Activated T-helper 2 cell treated with anti-CD3 and anti-CD28 coated beads, Interferon-gamma antibody, Interleukin-2, Interleukin-4, amounts not matched to agents 10 μg/mL and 5 μg/mL and 100 μg/mL, durations not matched to agents 14 hours and 24 hours and 36 hours (primary cell): ENCODE data around the gene NDUFA13. TPM values are rescaled to one million over a fixed set of nuclear protein-coding genes. Genes with fewer than 3 reads are reported as not detected.

ENCODE experiments used
- DNase-seq: peaks from one replicate; pipeline ENCODE4 v3.0.0; 2021; ENCODE audit warnings: low spot score
- H3K27ac Mint-ChIP-seq: one replicate; pipeline ENCODE4 v1.8.0; 2021; ENCODE audit warnings: mixed read lengths
- H3K27me3 Mint-ChIP-seq: one replicate; pipeline ENCODE4 v1.8.0; 2021; ENCODE audit warnings: low read depth, mixed read lengths
- H3K36me3 Mint-ChIP-seq: one replicate; pipeline ENCODE4 v1.8.0; 2021; ENCODE audit warnings: low read depth, mixed read lengths
- H3K4me1 Mint-ChIP-seq: one replicate; pipeline ENCODE4 v1.8.0; 2021; ENCODE audit warnings: low read depth, mixed read lengths
- H3K4me3 Mint-ChIP-seq: one replicate; pipeline ENCODE4 v1.8.0; 2021; ENCODE audit warnings: low read depth, mild to moderate bottlenecking, moderate library complexity, mixed read lengths
- H3K9me3 Mint-ChIP-seq: one replicate; pipeline ENCODE4 v1.8.0; 2021; ENCODE audit warnings: mixed read lengths
- intact Hi-C: fragments of 100-400 bp; cut with micrococcal nuclease; formaldehyde crosslinking; loops from one replicate; pipeline ENCODE4 v1.15.1; 2023
- total RNA-seq: library from RNA; stranded (reverse); gene quantifications from 2 replicates; pipeline ENCODE4 v1.2.3, GENCODE V29; 2022

NDUFA13 gene
- total RNA-seq, 1 donor from 2014 or later = 393 TPM

DNA sequence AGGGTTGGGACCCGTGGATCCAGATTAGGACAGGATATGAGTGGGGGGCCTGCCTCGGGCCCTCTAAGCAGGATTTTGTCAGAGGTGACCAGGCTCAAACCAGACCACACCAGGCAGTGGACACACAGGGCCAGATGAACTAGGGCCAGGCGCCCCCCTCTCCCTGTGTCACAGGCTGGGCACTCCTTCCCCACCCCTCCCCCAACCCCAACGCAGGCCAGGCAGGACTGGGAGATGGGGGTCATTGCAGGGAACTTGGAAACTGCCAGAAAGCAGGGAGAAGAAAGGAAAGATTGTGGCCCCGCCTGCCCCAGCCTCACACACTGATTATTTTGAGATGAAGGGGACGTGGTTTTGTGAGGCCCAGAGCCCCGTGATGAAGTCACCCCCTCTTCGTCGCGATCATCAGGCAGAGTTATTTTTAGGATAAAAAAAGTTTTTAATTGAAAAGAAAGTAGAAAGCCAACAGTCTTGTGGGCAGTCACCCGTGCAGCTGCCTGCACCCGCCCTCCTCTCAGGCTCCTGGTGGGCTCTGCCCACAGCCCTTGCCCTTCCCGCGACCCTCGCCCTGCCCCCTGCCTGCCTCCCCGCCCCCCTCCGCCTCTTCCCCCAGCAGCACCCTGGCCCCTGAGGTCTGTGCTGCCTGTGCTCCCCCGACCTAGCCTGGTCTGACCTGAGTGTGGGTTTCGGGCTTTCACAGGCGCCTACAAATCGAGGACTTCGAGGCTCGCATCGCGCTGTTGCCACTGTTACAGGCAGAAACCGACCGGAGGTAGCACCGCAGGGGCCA, 10.8 kb downstream of the NDUFA13 start:
- Mint-ChIP-seq H3K27ac (no peak overlapping the region), H3K4me1 (no peaks in the 10 kb centered on the region), H3K36me3 (peaks cover 20% of the 10 kb centered on the region), H3K4me3 (no peak overlapping the region), H3K9me3 (no peaks in the 10 kb centered on the region), H3K27me3 (no peaks in the 10 kb centered on the region)
- intact Hi-C loops = no loop called here
- DNase-seq = no peak

GRCh38 chr19:19527371-19527656, 11.3 kb downstream of the NDUFA13 start:
- Mint-ChIP-seq H3K27me3 (no peaks in the 10 kb centered on the region), H3K27ac (no peak overlapping the region), H3K36me3 (peaks cover 24% of the 10 kb centered on the region), H3K4me1 (peaks cover 4% of the 10 kb centered on the region), H3K9me3 (no peaks in the 10 kb centered on the region), H3K4me3 (no peak overlapping the region)
- no peak for DNase-seq
- intact Hi-C loops = no loop called here

GRCh38 chr19:19527674-19528625, 11.9 kb downstream of the NDUFA13 start:
- Mint-ChIP-seq H3K27ac (no peak overlapping the region), H3K4me1 (peaks cover 4% of the 10 kb centered on the region), H3K9me3 (no peaks in the 10 kb centered on the region), H3K36me3 (peaks cover 20% of the 10 kb centered on the region), H3K4me3 (no peak overlapping the region), H3K27me3 (no peaks in the 10 kb centered on the region)
- DNase-seq = no peak
- intact Hi-C loops = no loop called here

DNA sequence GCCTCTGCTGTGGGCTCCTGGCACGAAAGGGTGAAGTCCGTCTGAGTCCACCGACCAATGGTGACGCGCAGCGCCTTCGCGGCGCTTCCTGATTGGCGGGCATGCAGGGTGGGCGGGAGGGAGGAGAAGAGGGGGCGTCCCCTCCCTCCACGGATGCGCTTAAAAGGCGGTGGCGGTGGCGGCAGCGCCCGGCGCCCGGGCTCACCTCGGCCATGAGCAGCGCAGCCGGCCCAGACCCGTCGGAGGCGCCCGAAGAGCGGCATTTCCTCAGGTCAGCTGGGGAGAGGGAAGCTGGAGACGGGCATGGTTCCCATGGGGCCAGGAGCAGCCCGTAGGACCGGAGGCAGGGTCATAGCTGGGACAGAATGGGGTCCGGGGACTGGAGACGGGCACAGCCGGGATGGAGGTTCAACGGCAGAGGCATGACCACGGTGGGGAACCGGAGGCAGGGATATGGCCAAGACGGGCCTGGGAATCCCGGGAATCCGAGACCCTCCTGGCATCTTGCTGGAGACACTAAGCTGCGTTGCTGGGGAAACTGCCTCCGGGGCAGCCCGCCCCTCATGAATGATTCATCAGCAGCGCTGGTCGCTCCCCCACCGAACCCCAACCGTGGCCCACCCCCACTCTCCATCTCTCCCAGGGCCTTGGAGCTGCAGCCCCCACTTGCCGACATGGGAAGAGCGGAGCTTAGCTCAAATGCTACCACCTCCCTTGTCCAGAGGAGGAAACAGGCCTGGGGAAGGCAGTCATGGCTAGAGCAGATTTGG, 12.9 kb downstream of the NDUFA13 start, which contains the start of gene YJEFN3:
TSS of gene YJEFN3 (plus strand) at position 191 of the 770 bp plus-strand sequence. CDS start at position 213, 22 bp downstream.
- Mint-ChIP-seq H3K27ac (no peak within 1 kb of the TSS), H3K27me3 (no peaks in the 10 kb centered on the region), H3K9me3 (no peaks in the 10 kb centered on the region), H3K4me1 (peaks cover 4% of the 10 kb centered on the region), H3K4me3 (no peak within 1 kb of the TSS), H3K36me3 (peaks cover 18% of the 10 kb centered on the region)
- DNase-seq = no peak
- intact Hi-C loops = no loop called here

- DNase-seq = no peak
- H3K9me3 Mint-ChIP-seq = no peaks in the 10 kb centered on the region
- H3K27ac Mint-ChIP-seq = no peak overlapping the region
- no peaks in the 10 kb centered on the region for H3K27me3 Mint-ChIP-seq
- H3K4me1 Mint-ChIP-seq = peaks cover 4% of the 10 kb centered on the region
- peaks cover 16% of the 10 kb centered on the region for H3K36me3 Mint-ChIP-seq
- intact Hi-C loops = no loop called here
- no peak overlapping the region for H3K4me3 Mint-ChIP-seq
Observed at GRCh38 chr19:19529783-19530422, 13.9 kb downstream of the NDUFA13 start.

- Mint-ChIP-seq H3K4me1 (peaks cover 4% of the 10 kb centered on the region), H3K27me3 (no peaks in the 10 kb centered on the region), H3K36me3 (peaks cover 16% of the 10 kb centered on the region), H3K9me3 (no peaks in the 10 kb centered on the region), H3K4me3 (no peak overlapping the region), H3K27ac (no peak overlapping the region)
- no peak for DNase-seq
- intact Hi-C loops = no loop called here
Observed at GRCh38 chr19:19530423-19530804, 14.4 kb downstream of the NDUFA13 start.

GRCh38 chr19:19530889-19531288, 14.9 kb downstream of the NDUFA13 start:
- no peak overlapping the region for H3K27ac Mint-ChIP-seq
- intact Hi-C loops = no loop called here
- peaks cover 16% of the 10 kb centered on the region for H3K36me3 Mint-ChIP-seq
- no peaks in the 10 kb centered on the region for H3K27me3 Mint-ChIP-seq
- H3K4me1 Mint-ChIP-seq = peaks cover 4% of the 10 kb centered on the region
- H3K9me3 Mint-ChIP-seq = no peaks in the 10 kb centered on the region
- no peak for DNase-seq
- no peak overlapping the region for H3K4me3 Mint-ChIP-seq

DNA sequence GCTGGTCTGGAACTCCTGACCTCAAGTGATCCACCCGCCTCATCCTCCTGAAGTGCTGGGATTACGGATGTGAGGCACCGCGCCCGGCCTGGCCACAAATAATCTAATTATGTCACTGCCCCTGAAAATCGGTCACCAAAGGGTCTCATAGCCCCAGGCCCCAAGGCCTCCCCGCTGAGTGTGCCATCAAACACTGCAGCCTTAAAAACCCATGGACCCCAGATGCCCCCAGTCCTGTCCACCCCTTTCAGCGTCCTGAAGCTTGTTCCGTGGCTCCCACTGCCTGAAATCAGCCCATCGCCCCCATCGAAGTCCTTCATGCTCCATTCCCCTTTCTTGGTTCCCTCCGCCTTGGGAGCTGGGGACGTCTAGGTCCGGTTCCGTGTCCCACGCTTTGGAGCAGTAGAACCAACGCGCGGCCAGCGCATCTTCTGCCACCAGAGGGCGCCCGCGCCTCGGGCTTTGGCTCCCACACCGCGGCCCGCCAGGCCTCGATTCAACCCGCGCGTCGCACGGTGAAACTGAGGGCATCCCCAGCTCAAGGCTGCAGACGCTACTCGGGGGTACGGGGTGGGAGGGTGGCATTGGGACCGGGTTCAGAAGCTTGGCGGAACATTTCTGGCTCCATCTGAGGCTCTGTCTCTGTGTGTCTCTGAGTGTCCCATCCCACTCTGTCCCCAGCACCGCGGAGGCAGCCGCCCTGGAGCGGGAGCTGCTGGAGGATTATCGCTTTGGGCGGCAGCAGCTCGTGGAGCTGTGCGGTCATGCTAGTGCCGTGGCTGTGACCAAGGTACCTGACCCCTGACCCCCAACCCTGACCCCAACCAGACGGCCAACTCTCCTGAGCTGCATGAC, 16.2 kb downstream of the NDUFA13 start:
- Mint-ChIP-seq H3K27ac (no peak overlapping the region), H3K27me3 (peaks cover 5% of the 10 kb centered on the region), H3K4me1 (peaks cover 4% of the 10 kb centered on the region), H3K9me3 (no peaks in the 10 kb centered on the region), H3K4me3 (no peak overlapping the region), H3K36me3 (peaks cover 17% of the 10 kb centered on the region)
- intact Hi-C loops = loop anchor here (1.0 kb wide), 2 partner anchors 22 to 111 kb away; partner anchors contain the start of gene GMIP
- DNase-seq = peak; percentile 76

DNA sequence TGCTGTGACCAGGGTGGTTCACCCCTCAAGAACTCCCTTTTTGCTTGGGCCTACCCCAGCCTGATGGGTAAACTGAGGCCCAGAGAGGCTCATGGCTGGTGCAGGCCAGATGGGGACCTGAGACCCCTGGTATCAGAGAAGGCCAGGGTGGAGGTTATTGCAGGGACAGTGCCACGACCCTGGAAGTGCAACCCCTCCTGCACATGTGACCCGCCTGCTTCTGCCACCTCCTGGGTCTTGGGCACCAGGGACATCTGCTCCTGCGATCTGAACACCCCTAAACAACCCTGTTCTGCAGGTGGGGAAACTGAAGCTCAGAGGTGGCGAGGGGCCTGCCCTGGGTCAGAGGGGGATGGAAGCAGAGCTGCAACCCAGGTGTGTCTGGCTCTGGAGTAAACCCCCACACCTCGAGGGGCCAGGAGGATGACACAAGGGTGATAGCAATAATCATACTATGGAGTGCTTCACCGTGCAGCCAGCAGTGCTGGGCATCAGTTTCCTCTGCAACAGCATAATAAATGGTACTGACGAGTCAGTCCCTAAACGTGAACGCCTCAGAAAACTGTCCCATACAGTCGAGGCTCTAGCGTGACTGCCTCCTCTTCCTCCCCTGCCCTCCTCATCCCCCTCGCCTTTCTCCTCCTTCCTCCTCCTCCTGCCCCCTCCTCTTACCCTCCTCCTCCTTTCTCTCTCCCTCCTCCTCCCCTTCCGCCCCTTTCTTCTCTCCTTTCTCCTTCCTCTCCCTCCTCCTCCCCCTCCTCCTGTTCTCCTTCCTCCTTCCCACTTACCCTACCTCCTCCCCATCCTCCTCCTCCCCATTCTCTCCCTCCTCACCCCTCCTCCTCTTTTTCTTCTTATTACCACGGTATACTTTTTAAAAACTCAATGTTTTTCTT, 17.0 kb downstream of the NDUFA13 start:
- H3K27ac Mint-ChIP-seq = no peak overlapping the region
- no peak for DNase-seq
- H3K27me3 Mint-ChIP-seq = peaks cover 11% of the 10 kb centered on the region
- intact Hi-C loops = loop anchor here (1.0 kb wide), 2 partner anchors 21 to 110 kb away; partner anchors contain the start of gene GMIP
- H3K9me3 Mint-ChIP-seq = no peaks in the 10 kb centered on the region
- H3K4me3 Mint-ChIP-seq = no peak overlapping the region
- H3K36me3 Mint-ChIP-seq = peaks cover 11% of the 10 kb centered on the region
- peaks cover 6% of the 10 kb centered on the region for H3K4me1 Mint-ChIP-seq

- H3K36me3 Mint-ChIP-seq = peaks cover 10% of the 10 kb centered on the region
Observed at GRCh38 chr19:19533841-19534240, 17.8 kb downstream of the NDUFA13 start.

More at GRCh38 chr19:19533841-19534240, 17.8 kb downstream of the NDUFA13 start:
- Mint-ChIP-seq H3K9me3 (no peaks in the 10 kb centered on the region), H3K4me1 (peaks cover 9% of the 10 kb centered on the region), H3K27me3 (peaks cover 16% of the 10 kb centered on the region), H3K27ac (no peak overlapping the region), H3K4me3 (no peak overlapping the region)
- intact Hi-C loops = no loop called here
- no peak for DNase-seq
